Suprapubic skin (tissue), 4 donors: ENCODE data around the gene CYP4F11.

Experiments used
- EP300 ChIP-seq: sonication (generic); formaldehyde crosslinking; IDR thresholded peaks from one replicate; pipeline ENCODE4 v1.6.1; 2017; ENCODE audit warnings: antibody characterized with exemption
- POLR2A ChIP-seq, 2 donors: fragments of 450-650 bp; IDR thresholded peaks; one replicate each; pipeline ENCODE4 v1.6.1; 2017; ENCODE audit warnings: antibody characterized with exemption in 2 of 2, mild to moderate bottlenecking in 2 of 2, moderate library complexity in 2 of 2
- POLR2AphosphoS5 ChIP-seq, 3 donors: sonication (generic); formaldehyde crosslinking; IDR thresholded peaks; one replicate each; pipeline ENCODE4 v1.6.1; 2017; ENCODE audit warnings: antibody characterized with exemption in 3 of 3
- TF ChIP-seq, protein P1 (sequence below), 2 donors: fragments of 200-600 bp in 1 of 2; fragments of 450-650 bp in 1 of 2; sonication (generic) in 1 of 2; IDR thresholded peaks; one replicate each; pipeline ENCODE4 v1.5.1; 2016 to 2019; ENCODE audit warnings: antibody characterized with exemption in 2 of 2, mild to moderate bottlenecking in 1 of 2, moderate library complexity in 1 of 2

DNA sequence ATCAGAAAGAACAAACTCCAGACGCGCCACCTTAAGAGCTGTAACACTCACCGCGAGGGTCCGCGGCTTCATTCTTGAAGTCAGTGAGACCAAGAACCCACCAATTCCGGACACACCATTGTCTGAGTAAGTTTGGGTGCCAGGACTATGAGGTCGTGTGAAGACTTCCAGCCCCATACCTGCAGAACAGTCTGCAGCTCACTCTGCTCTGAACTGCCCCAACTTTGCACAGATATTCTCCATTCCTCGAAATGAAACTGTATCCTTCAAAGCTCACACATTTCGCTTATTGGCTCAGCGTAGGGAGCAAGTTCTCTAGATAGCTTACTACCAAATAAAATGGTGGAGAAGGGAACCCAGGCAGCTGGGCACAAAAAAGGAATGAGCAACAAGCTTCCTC, 33.8 kb downstream of the CYP4F11 start:
- TF ChIP-seq, protein P1, sequence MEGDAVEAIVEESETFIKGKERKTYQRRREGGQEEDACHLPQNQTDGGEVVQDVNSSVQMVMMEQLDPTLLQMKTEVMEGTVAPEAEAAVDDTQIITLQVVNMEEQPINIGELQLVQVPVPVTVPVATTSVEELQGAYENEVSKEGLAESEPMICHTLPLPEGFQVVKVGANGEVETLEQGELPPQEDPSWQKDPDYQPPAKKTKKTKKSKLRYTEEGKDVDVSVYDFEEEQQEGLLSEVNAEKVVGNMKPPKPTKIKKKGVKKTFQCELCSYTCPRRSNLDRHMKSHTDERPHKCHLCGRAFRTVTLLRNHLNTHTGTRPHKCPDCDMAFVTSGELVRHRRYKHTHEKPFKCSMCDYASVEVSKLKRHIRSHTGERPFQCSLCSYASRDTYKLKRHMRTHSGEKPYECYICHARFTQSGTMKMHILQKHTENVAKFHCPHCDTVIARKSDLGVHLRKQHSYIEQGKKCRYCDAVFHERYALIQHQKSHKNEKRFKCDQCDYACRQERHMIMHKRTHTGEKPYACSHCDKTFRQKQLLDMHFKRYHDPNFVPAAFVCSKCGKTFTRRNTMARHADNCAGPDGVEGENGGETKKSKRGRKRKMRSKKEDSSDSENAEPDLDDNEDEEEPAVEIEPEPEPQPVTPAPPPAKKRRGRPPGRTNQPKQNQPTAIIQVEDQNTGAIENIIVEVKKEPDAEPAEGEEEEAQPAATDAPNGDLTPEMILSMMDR (IDR thresholded peaks at IDR 0.05): no peak
- TF ChIP-seq POLR2A (IDR thresholded peaks at IDR 0.05): no peak
- no peak for TF ChIP-seq POLR2AphosphoS5 (IDR thresholded peaks at IDR 0.05)
- no peak for TF ChIP-seq EP300
